GM13977 (cell line): Measurements from ENCODE around the gene SKAP2.

Experiments used
- DNase-seq: peaks from one replicate; pipeline ENCODE4 v3.0.0; 2012; ENCODE audit warnings: low spot score
- in situ Hi-C: fragments of 300-500 bp; cut with MboI; formaldehyde crosslinking; loops from one replicate; pipeline ENCODE4 v1.12.0; 2022; ENCODE audit warnings: low sequenced_read_pairs, low pct_unique_long_range_greater_than_20kb, mixed read lengths, inconsistent platforms; ENCODE audit not compliant: unreplicated experiment
- TF ChIP-seq, protein P1 (sequence below): IDR thresholded peaks from 2 replicates; pipeline ENCODE4 v1.5.1; 2012; ENCODE audit warnings: mild to moderate bottlenecking, control low read depth; ENCODE audit not compliant: insufficient read depth; ENCODE audit errors: extremely low read depth, missing control alignments

SKAP2 gene

DNA sequence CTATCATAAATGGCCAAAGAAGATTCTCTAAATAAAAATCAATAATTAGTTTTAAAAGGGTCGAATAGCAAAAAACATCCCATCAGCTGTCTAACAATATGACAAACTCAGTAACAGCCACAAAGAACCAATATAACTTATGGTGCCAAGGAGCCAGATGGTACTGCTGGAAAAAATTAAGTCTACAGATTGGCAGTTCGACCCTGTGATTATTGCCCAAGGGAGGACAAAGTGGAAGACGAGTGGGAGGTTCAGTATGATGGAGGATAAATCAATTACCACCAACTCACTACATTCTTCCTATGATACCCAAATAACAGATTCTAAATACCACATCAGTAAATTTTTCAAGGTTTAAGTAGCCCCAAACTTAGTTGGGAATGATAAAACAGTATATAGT lies 49.0 kb downstream of the SKAP2 start:
- no peak for DNase-seq
- in situ Hi-C loops: no loop called here
- TF ChIP-seq, protein P1, sequence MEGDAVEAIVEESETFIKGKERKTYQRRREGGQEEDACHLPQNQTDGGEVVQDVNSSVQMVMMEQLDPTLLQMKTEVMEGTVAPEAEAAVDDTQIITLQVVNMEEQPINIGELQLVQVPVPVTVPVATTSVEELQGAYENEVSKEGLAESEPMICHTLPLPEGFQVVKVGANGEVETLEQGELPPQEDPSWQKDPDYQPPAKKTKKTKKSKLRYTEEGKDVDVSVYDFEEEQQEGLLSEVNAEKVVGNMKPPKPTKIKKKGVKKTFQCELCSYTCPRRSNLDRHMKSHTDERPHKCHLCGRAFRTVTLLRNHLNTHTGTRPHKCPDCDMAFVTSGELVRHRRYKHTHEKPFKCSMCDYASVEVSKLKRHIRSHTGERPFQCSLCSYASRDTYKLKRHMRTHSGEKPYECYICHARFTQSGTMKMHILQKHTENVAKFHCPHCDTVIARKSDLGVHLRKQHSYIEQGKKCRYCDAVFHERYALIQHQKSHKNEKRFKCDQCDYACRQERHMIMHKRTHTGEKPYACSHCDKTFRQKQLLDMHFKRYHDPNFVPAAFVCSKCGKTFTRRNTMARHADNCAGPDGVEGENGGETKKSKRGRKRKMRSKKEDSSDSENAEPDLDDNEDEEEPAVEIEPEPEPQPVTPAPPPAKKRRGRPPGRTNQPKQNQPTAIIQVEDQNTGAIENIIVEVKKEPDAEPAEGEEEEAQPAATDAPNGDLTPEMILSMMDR: no peak

DNA sequence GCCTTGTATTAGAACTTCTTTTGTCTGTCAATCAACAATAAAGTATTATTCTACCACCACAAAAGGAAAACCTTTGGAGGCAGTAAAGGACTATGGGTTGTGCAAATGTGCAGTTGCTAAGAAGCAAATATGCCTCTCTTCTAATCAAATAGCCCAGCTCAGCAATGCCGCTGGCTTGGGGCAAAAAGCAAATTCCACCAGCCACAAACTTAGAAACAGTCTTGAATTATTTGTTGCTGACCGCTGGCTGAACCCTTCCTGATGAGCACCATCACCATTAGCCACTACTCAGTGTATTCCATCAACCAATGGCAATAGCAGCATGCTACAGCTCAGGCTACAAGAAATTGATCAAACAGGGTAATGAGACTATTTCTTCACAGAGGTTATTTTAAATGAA lies 51.0 kb downstream of the SKAP2 start:
- DNase-seq: no peak

DNA sequence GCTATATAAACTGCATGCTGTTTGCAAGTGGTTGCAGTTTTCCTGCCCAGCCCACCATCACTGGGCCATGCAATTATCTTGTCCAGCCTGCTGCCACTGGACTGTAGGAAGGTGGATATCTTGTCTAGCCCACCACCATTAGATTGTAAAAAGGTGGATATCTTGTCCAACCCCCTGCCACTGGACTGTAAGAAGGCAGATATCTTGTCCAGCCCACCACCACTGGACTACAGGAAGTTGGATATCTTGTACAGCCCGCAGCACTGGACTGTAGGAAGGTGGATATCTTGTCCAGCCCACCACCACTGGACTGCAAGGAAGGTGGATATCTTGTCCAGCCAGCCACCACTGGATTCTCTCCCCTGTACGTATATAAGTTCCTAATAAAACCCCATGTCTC lies 69.8 kb downstream of the SKAP2 start:
- DNase-seq: no peak
- TF ChIP-seq, protein P1: no peak
- in situ Hi-C loops: no loop called here

More for the DNA sequence above, 51.0 kb downstream of the SKAP2 start:
- TF ChIP-seq, protein P1: no peak
- in situ Hi-C loops: no loop called here

DNA sequence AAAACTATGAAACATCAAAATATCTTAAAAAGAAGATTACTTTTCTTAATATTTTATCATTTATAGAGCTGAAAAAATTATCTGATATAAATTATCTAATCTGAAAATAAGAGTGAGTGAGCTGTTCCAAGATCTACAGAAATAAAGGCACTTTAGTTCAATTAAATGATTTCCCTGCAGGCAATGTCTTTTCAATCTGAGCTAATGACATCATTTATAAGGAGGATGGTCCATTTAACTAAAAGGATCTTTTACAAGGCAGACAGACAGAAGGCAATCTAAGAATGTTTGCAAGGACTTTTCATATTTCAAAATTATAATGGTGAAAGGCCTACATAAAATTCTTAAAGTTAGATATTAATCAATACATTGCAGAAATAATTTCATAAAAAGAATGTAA lies 71.8 kb downstream of the SKAP2 start:
- DNase-seq: no peak
- TF ChIP-seq, protein P1: no peak
- in situ Hi-C loops: no loop called here

DNA sequence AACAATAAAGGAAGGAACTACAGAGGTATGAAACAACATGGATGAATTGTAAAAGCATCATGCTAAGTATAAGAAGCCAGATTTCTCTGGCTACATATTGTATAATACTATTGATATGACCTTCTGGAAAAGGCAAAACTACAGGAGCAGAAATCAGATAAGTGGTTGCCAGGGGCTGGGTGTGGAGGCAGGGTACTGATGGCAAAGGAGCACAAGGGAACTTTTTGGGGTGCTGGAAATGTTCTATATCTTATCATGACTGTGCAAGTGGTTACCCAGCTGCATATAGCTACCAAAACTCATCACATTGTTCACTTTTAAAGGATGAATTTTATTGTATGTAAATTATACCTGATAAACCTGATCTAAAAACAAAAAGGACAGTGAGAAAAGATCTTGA lies 72.4 kb downstream of the SKAP2 start:
- in situ Hi-C loops: no loop called here
- TF ChIP-seq, protein P1: no peak
- DNase-seq: no peak

DNA sequence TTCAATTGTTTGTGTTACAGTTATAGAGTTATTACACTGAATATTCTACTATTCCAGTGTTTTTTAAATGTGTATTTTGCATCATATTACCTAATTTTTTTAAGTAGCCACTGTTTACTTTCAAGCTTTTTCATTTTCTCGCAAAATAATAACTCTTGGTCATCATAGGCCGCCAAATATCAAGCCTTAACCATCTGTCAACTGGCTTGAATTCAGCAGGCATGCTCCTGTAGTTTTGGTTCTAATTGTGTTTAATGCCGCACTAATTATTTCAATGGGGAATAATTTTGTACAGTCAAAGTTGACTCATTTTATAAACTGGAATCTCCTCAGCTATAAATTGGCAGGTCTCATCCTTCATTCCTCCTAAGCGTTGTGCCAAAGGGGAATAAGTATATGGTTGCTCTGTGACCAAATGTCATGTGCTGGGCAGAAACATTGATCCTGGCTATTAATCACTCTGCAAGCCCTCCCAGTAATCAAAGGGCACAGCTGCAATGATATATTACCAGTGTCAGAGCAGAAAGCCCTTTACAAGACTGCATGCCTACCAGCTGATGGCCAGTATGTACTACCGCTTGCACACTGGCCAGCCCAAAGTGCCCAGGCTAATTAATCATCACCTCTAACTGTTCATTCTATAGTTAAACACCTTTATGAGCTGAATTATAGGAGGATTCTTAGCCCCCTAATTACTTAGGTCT lies 74.8 kb downstream of the SKAP2 start:
- in situ Hi-C loops: no loop called here
- TF ChIP-seq, protein P1: no peak
- DNase-seq: no peak

DNA sequence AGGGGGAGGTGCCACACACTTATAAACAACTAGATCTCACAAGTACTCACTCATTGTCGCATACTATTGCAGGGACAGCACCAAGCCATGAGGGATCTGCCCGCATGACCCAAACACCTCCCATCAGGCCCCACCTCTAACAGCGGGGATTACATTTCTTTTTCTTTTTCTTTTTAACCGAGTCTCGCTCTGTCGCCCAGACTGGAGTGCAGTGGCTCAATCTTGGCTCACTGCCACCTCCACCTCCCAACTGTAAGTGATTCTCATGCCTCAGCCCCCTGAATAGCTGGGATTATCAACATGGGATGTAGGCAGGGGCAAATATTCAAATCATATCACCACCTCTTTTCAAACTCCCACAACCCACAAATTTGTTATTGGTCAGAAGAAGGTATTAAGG lies 76.7 kb downstream of the SKAP2 start:
- no peak for DNase-seq
- in situ Hi-C loops: no loop called here
- TF ChIP-seq, protein P1: no peak
